HCT116 (cell line): ENCODE results near the gene KCNK4. TPM values are rescaled to one million over a fixed set of nuclear protein-coding genes. Genes with fewer than 3 reads are reported as not detected.
A peak's percentile ranks its signal among the peaks of the same experiment; 100 is the strongest.

ENCODE experiments used
- ATAC-seq: fragments of 200-7000 bp; cut with Tn5 transposase; 2 replicates; pipeline ENCODE4 v1.9.1; 2020; ENCODE audit warnings: mild to moderate bottlenecking, moderate library complexity
- BruUV-seq: library from RNA; stranded (reverse); fragments of 400-500 nt; replicated peaks from 2 replicates; lab custom pipeline; 2021; lab: Mats Ljungman, UMichigan
- CTCF ChIA-PET: fragments of 300-600 bp; sonication (Branson Sonifier 250); formaldehyde crosslinking; loops from one replicate; lab custom pipeline; 2021; ENCODE audit warnings: antibody characterized with exemption; lab: Charles Lee
- POLR2A ChIA-PET: fragments of 300-600, 350-600 bp; sonication (Branson Sonifier 250); formaldehyde crosslinking; loops from one replicate; lab custom pipeline; 2021; ENCODE audit warnings: antibody characterized with exemption; lab: Charles Lee
- RAD21 ChIA-PET, 2 experiments: fragments of 300-600 bp; sonication (Branson Sonifier 250); formaldehyde crosslinking; loops; one replicate each; lab custom pipeline; 2023; ENCODE audit warnings: low total read pairs in 2 of 2; ENCODE audit not compliant: uncharacterized antibody in 2 of 2, unreplicated experiment in 2 of 2, low non-redundant PET in 1 of 2; lab: Charles Lee
- DNase-seq: peaks from one replicate; pipeline ENCODE4 v3.0.0-alpha.2; 2010; ENCODE audit warnings: low read depth, low spot score
- H2AFZ ChIP-seq: fragments of 200-600 bp; shearing (Covaris generic), sonication (generic); 2 replicates; pipeline ENCODE4 v1.6.1; 2017; ENCODE audit warnings: low read depth, mixed run types, mixed read lengths, antibody characterized with exemption, low read length; ENCODE audit not compliant: poor library complexity, severe bottlenecking
- H3K27ac ChIP-seq: 2 replicates; pipeline ENCODE4 v1.5.1; 2012; ENCODE audit warnings: low read depth, low read length
- H3K27me3 ChIP-seq: fragments of 200-600 bp; sonication (generic); 2 replicates; pipeline ENCODE4 v1.6.1; 2016; ENCODE audit warnings: mixed run types, low read length, mixed read lengths; ENCODE audit not compliant: insufficient read depth
- H3K36me3 ChIP-seq, 2 experiments: fragments of 200-500 bp in 1 of 2; fragments of 200-600 bp in 1 of 2; sonication (Bioruptor generic) in 1 of 2; sonication (generic) in 1 of 2; 2 replicates each; pipeline versions ENCODE4 v1.5.1 to v1.6.1; 2014 to 2016; ENCODE audit warnings: low read length in 2 of 2, inconsistent platforms in 1 of 2, mixed read lengths in 1 of 2, mixed run types in 1 of 2; ENCODE audit not compliant: insufficient read depth in 2 of 2, control insufficient read depth in 1 of 2
- H3K4me1 ChIP-seq, 2 experiments: fragments of 200-600 bp in 1 of 2; sonication (generic) in 1 of 2; 2 replicates each; pipeline versions ENCODE4 v1.5.1 to v1.6.1; 2012 to 2017; ENCODE audit warnings: low read length in 2 of 2, inconsistent platforms in 1 of 2, mild to moderate bottlenecking in 1 of 2, mixed read lengths in 1 of 2, mixed run types in 1 of 2, moderate library complexity in 1 of 2; ENCODE audit not compliant: insufficient read depth in 2 of 2, control insufficient read depth in 1 of 2
- H3K4me2 ChIP-seq: fragments of 200-600 bp; sonication (generic); 2 replicates; pipeline ENCODE4 v1.6.1; 2017; ENCODE audit warnings: mixed run types, low read length, mixed read lengths
- H3K4me3 ChIP-seq, 2 experiments: fragments of 200-600 bp in 1 of 2; sonication (generic) in 1 of 2; replicated peaks in 1 of 2; 2 replicates each; pipeline ENCODE4 v1.5.1; 2011 to 2016; ENCODE audit warnings: low read length in 2 of 2, control low read depth in 1 of 2, low read depth in 1 of 2, mild to moderate bottlenecking in 1 of 2, mixed read lengths in 1 of 2, mixed run types in 1 of 2
- H3K79me2 ChIP-seq: fragments of 200-600 bp; sonication (generic); 2 replicates; pipeline ENCODE4 v1.6.1; 2017; ENCODE audit warnings: mild to moderate bottlenecking, mixed run types, low read length, moderate library complexity, mixed read lengths; ENCODE audit not compliant: insufficient read depth
- H3K9ac ChIP-seq: fragments of 200-600 bp; sonication (generic); 2 replicates; pipeline ENCODE4 v1.6.1; 2016; ENCODE audit warnings: low read length, mixed read lengths
- H3K9me2 ChIP-seq: fragments of 200-600 bp; sonication (generic), shearing (Covaris generic); 2 replicates; pipeline ENCODE4 v1.6.1; 2017; ENCODE audit warnings: mixed run types, mild to moderate bottlenecking, moderate library complexity; ENCODE audit not compliant: insufficient read depth
- H3K9me3 ChIP-seq, 2 experiments: fragments of 200-500 bp in 1 of 2; fragments of 200-600 bp in 1 of 2; sonication (Bioruptor generic) in 1 of 2; sonication (generic) in 1 of 2; 2 replicates each; pipeline ENCODE4 v1.6.1; 2014 to 2017; ENCODE audit warnings: low read length in 2 of 2, mixed read lengths in 2 of 2, inconsistent platforms in 1 of 2, low read depth in 1 of 2, mild to moderate bottlenecking in 1 of 2, mixed run types in 1 of 2, moderate library complexity in 1 of 2; ENCODE audit not compliant: control insufficient read depth in 1 of 2, insufficient read depth in 1 of 2
- H4K20me1 ChIP-seq: fragments of 200-600 bp; sonication (generic), shearing (Covaris generic); 2 replicates; pipeline ENCODE4 v1.6.1; 2017; ENCODE audit warnings: mixed run types, mild to moderate bottlenecking, moderate library complexity; ENCODE audit not compliant: insufficient read depth
- EZH2 ChIP-seq: fragments of 200-600 bp; sonication (generic); IDR thresholded peaks from 2 replicates; pipeline ENCODE4 v1.6.1; 2017; ENCODE audit warnings: antibody characterized with exemption, mixed run types
- EZH2phosphoT487 ChIP-seq: fragments of 200-600 bp; IDR thresholded peaks from 2 replicates; pipeline ENCODE4 v1.6.1; 2018; ENCODE audit warnings: antibody characterized with exemption, borderline replicate concordance
- FOSL1 ChIP-seq: IDR thresholded peaks from 2 replicates; pipeline ENCODE4 v1.6.1; 2012; ENCODE audit warnings: low read depth
- RAD21 ChIP-seq: IDR thresholded peaks from 2 replicates; pipeline ENCODE4 v1.6.1; 2012; ENCODE audit warnings: low read depth, mild to moderate bottlenecking
- SIN3A ChIP-seq: IDR thresholded peaks from 2 replicates; pipeline ENCODE4 v1.6.1; 2012; ENCODE audit warnings: low read depth
- SP1 ChIP-seq: IDR thresholded peaks from 2 replicates; pipeline ENCODE4 v1.6.1; 2012; ENCODE audit warnings: low read depth
- YY1 ChIP-seq: IDR thresholded peaks from 2 replicates; pipeline ENCODE4 v1.6.1; 2011; ENCODE audit warnings: low read length, low read depth, moderate library complexity, mild to moderate bottlenecking; ENCODE audit not compliant: insufficient replicate concordance; ENCODE audit errors: extremely low read depth
- ZFX ChIP-seq: fragments of 450-650 bp; IDR thresholded peaks from 2 replicates; pipeline ENCODE4 v1.6.1; 2017
- intact Hi-C: fragments of 100-400 bp; cut with micrococcal nuclease; formaldehyde crosslinking; loops from 2 replicates; pipeline ENCODE4 v1.10.0; 2022
- total RNA-seq: library from RNA; stranded (reverse); gene quantifications from one replicate; pipeline ENCODE4 v1.2.1, GENCODE V29; 2021; ENCODE audit not compliant: unreplicated experiment
- TF ChIP-seq, protein P1 (sequence below), 3 experiments: fragments of 200-600 bp in 1 of 3; sonication (generic) in 1 of 3; IDR thresholded peaks in 2 of 3; conservative IDR thresholded peaks in 1 of 3; 2 replicates each; pipeline ENCODE4 v1.5.1; 2012 to 2017; ENCODE audit warnings: low read depth in 2 of 3, low read length in 2 of 3, antibody characterized with exemption in 1 of 3, borderline replicate concordance in 1 of 3, control low read depth in 1 of 3, mild to moderate bottlenecking in 1 of 3, mixed read lengths in 1 of 3, mixed run types in 1 of 3, moderate library complexity in 1 of 3; ENCODE audit not compliant: insufficient read depth in 1 of 3
- TF ChIP-seq, protein P2 (sequence below): IDR thresholded peaks from 2 replicates; pipeline ENCODE4 v1.6.1; 2012; ENCODE audit warnings: low read depth

KCNK4 gene
- total RNA-seq, 1 experiment from 2014 or later, result not detected

GRCh38 chr11:64342869-64343745, 52.0 kb downstream of the KCNK4 start (continued):
- TF ChIP-seq, protein P1, sequence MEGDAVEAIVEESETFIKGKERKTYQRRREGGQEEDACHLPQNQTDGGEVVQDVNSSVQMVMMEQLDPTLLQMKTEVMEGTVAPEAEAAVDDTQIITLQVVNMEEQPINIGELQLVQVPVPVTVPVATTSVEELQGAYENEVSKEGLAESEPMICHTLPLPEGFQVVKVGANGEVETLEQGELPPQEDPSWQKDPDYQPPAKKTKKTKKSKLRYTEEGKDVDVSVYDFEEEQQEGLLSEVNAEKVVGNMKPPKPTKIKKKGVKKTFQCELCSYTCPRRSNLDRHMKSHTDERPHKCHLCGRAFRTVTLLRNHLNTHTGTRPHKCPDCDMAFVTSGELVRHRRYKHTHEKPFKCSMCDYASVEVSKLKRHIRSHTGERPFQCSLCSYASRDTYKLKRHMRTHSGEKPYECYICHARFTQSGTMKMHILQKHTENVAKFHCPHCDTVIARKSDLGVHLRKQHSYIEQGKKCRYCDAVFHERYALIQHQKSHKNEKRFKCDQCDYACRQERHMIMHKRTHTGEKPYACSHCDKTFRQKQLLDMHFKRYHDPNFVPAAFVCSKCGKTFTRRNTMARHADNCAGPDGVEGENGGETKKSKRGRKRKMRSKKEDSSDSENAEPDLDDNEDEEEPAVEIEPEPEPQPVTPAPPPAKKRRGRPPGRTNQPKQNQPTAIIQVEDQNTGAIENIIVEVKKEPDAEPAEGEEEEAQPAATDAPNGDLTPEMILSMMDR (IDR thresholded peaks at IDR 0.05 in 2 of 3, conservative IDR thresholded peaks at IDR 0.05 in 1 of 3; ENCODE audit: borderline replicate concordance in 1 of 3, insufficient read depth in 1 of 3, low read depth in 2 of 3, low read length in 2 of 3), result no peak
- no peak for TF ChIP-seq EZH2phosphoT487

DNA sequence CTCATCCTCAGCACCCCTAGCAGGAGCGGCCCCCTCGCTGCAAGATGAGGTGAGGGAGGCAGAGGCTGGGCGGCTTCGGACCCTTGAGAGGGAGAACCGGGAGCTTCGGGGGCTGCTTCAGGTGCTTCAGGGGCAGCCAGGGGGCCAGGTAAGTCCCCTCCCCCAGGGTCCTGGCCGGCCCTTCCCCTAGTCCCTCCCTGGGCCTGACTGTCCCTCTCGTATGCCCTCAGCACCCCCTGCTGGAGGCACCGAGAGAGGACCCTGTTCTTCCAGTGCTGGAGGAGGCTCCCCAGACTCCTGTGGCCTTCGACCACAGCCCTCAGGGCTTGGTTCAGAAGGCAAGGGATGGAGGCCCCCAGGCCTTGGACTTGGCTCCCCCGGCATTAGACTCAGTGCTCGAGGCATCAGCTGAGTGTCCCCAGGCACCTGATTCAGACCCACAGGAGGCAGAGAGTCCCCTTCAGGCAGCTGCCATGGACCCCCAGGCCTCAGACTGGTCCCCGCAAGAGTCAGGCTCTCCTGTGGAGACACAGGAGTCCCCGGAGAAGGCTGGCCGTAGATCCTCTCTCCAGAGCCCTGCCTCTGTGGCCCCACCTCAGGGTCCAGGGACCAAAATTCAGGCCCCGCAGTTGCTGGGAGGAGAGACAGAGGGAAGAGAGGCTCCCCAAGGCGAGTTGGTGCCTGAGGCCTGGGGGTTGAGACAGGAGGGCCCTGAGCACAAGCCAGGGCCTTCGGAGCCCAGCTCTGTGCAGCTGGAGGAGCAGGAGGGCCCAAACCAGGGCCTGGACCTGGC, 52.9 kb downstream of the KCNK4 start:
- peaks cover 14 to 39% of the 10 kb centered on the region in 2 experiments for H3K4me1 ChIP-seq
- no peak overlapping the region for H3K4me3 ChIP-seq
- TF ChIP-seq EZH2, result no peak
- no peak for TF ChIP-seq ZFX
- TF ChIP-seq RAD21, result no peak
- no peak for TF ChIP-seq SP1
- TF ChIP-seq, protein P2, sequence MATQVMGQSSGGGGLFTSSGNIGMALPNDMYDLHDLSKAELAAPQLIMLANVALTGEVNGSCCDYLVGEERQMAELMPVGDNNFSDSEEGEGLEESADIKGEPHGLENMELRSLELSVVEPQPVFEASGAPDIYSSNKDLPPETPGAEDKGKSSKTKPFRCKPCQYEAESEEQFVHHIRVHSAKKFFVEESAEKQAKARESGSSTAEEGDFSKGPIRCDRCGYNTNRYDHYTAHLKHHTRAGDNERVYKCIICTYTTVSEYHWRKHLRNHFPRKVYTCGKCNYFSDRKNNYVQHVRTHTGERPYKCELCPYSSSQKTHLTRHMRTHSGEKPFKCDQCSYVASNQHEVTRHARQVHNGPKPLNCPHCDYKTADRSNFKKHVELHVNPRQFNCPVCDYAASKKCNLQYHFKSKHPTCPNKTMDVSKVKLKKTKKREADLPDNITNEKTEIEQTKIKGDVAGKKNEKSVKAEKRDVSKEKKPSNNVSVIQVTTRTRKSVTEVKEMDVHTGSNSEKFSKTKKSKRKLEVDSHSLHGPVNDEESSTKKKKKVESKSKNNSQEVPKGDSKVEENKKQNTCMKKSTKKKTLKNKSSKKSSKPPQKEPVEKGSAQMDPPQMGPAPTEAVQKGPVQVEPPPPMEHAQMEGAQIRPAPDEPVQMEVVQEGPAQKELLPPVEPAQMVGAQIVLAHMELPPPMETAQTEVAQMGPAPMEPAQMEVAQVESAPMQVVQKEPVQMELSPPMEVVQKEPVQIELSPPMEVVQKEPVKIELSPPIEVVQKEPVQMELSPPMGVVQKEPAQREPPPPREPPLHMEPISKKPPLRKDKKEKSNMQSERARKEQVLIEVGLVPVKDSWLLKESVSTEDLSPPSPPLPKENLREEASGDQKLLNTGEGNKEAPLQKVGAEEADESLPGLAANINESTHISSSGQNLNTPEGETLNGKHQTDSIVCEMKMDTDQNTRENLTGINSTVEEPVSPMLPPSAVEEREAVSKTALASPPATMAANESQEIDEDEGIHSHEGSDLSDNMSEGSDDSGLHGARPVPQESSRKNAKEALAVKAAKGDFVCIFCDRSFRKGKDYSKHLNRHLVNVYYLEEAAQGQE, result no peak
- TF ChIP-seq SIN3A, result no peak
- no peak for TF ChIP-seq FOSL1
- TF ChIP-seq, protein P1 (IDR thresholded peaks at IDR 0.05 in 2 of 3, conservative IDR thresholded peaks at IDR 0.05 in 1 of 3; ENCODE audit: borderline replicate concordance in 1 of 3, insufficient read depth in 1 of 3, low read depth in 2 of 3, low read length in 2 of 3), result peak in 2 of 3 experiments; percentile 35 to 55; a peak in 4 of 6 replicates
- no peak for TF ChIP-seq YY1
- BruUV-seq, result no TSS peak
- no peaks in the 10 kb centered on the region for H3K9me2 ChIP-seq
- DNase-seq, result no peak
- no peaks in the 10 kb centered on the region for H3K36me3 ChIP-seq
- H3K9me3 ChIP-seq, result no peaks in the 10 kb centered on the region
- no peak overlapping the region for H3K9ac ChIP-seq
- H3K27me3 ChIP-seq, result no peaks in the 10 kb centered on the region
- H3K4me2 ChIP-seq, result no peak overlapping the region; the same call in 1 of the 2 replicates
- H3K79me2 ChIP-seq, result no peaks in the 10 kb centered on the region
- no peak overlapping the region for H3K27ac ChIP-seq
- intact Hi-C loops, result loop anchor here (5.0 kb wide), 1 partner anchor 37 kb away; the partner anchor contains the start of gene ESRRA
- no peak overlapping the region for H2AFZ ChIP-seq
- CTCF ChIA-PET, result interaction anchor here (1.8 to 3.9 kb wide), 3 partner anchors 12 to 27 kb away, joined by 16 to 46 read pairs (median 27); partner anchors contain the start of genes PRDX5 and TRMT112
- 0 out of 2 replicates have a peak, but pooled peaks have one; percentile 15 for ATAC-seq
- RAD21 ChIA-PET, result interaction anchor here in 1 of 2 experiments (0.6 kb wide), 1 partner anchor 139 kb away, joined by 4 read pairs; no protein-coding TSS in a partner anchor
- POLR2A ChIA-PET, result no interaction called here
- no peaks in the 10 kb centered on the region for H4K20me1 ChIP-seq
